ENCODE measurements around the gene HSD17B14. TPM values are rescaled to one million over a fixed set of nuclear protein-coding genes. Genes with fewer than 3 reads are reported as not detected.

Gene HSD17B14
- total and polyA plus RNA-seq, 2 of the 13 experiments (the other 11 are each of a cell fraction or from before 2014, with no cell fraction given) = 0.58 to 1.2 TPM

DNA sequence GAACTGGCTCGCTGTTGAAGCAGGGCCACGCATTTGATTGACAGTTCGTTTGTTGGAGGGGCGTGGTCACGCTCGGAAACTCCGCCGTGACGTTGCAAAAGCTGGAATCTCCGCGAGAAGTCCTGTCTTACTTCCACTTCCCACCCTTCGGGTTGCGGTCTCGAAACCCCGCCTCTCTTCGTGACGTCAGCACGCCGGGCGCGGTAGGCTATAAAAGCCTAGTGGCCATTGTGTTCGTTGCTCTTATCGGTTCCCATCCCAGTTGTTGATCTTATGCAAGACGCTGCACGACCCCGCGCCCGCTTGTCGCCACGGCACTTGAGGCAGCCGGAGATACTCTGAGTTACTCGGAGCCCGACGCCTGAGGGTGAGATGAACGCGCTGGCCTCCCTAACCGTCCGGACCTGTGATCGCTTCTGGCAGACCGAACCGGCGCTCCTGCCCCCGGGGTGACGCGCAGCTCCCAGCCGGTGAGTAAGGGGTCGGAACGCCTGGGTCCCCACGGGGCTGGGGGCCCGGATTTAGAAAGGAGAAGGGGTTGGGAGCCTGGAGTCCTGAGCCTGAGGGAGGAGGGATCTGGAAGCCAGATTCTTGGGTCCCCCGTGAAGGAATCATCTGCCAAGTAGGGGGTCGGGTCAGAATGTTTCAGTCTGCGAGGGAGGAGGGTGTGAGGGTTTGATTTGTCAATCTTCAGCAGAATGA lies 36.0 kb upstream of the HSD17B14 start, which contains the start of gene PPP1R15A (continued):
- TF ChIP-seq, protein P1, sequence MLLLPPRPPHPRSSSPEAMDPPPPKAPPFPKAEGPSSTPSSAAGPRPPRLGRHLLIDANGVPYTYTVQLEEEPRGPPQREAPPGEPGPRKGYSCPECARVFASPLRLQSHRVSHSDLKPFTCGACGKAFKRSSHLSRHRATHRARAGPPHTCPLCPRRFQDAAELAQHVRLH (CRISPR knock-in tag; IDR thresholded peaks at IDR 0.05; ENCODE audit: borderline replicate concordance, low read depth) = peak; percentile 20; the same call in 1 of the 2 replicates
- TF ChIP-seq POLR2G (IDR thresholded peaks at IDR 0.05; ENCODE audit: low read depth, low read length) (peak; percentile 99), ATM (IDR thresholded peaks at IDR 0.05; ENCODE audit: borderline replicate concordance) (no peak), ZNF12 (CRISPR knock-in tag; IDR thresholded peaks at IDR 0.05) (0 out of 2 replicates have a peak, but pooled peaks have one; percentile 12), ZNF782 (CRISPR knock-in tag; IDR thresholded peaks at IDR 0.05; ENCODE audit: borderline replicate concordance) (peak; percentile 26; the same call in 1 of the 2 replicates), ZNF660 (CRISPR knock-in tag; IDR thresholded peaks at IDR 0.05; ENCODE audit: borderline replicate concordance, low read depth) (no peak), RCOR2 (CRISPR knock-in tag; IDR thresholded peaks at IDR 0.05) (no peak), HNRNPL (IDR thresholded peaks at IDR 0.05; ENCODE audit: low read depth, low read length) (no peak), ZNF296 (CRISPR knock-in tag; conservative IDR thresholded peaks at IDR 0.05) (no peak), TBX3 (IDR thresholded peaks at IDR 0.05; ENCODE audit: borderline replicate concordance) (no peak), SETDB1 (CRISPR knock-in tag; IDR thresholded peaks at IDR 0.05; ENCODE audit: borderline replicate concordance) (no peak)
- TF ChIP-seq, protein P2, sequence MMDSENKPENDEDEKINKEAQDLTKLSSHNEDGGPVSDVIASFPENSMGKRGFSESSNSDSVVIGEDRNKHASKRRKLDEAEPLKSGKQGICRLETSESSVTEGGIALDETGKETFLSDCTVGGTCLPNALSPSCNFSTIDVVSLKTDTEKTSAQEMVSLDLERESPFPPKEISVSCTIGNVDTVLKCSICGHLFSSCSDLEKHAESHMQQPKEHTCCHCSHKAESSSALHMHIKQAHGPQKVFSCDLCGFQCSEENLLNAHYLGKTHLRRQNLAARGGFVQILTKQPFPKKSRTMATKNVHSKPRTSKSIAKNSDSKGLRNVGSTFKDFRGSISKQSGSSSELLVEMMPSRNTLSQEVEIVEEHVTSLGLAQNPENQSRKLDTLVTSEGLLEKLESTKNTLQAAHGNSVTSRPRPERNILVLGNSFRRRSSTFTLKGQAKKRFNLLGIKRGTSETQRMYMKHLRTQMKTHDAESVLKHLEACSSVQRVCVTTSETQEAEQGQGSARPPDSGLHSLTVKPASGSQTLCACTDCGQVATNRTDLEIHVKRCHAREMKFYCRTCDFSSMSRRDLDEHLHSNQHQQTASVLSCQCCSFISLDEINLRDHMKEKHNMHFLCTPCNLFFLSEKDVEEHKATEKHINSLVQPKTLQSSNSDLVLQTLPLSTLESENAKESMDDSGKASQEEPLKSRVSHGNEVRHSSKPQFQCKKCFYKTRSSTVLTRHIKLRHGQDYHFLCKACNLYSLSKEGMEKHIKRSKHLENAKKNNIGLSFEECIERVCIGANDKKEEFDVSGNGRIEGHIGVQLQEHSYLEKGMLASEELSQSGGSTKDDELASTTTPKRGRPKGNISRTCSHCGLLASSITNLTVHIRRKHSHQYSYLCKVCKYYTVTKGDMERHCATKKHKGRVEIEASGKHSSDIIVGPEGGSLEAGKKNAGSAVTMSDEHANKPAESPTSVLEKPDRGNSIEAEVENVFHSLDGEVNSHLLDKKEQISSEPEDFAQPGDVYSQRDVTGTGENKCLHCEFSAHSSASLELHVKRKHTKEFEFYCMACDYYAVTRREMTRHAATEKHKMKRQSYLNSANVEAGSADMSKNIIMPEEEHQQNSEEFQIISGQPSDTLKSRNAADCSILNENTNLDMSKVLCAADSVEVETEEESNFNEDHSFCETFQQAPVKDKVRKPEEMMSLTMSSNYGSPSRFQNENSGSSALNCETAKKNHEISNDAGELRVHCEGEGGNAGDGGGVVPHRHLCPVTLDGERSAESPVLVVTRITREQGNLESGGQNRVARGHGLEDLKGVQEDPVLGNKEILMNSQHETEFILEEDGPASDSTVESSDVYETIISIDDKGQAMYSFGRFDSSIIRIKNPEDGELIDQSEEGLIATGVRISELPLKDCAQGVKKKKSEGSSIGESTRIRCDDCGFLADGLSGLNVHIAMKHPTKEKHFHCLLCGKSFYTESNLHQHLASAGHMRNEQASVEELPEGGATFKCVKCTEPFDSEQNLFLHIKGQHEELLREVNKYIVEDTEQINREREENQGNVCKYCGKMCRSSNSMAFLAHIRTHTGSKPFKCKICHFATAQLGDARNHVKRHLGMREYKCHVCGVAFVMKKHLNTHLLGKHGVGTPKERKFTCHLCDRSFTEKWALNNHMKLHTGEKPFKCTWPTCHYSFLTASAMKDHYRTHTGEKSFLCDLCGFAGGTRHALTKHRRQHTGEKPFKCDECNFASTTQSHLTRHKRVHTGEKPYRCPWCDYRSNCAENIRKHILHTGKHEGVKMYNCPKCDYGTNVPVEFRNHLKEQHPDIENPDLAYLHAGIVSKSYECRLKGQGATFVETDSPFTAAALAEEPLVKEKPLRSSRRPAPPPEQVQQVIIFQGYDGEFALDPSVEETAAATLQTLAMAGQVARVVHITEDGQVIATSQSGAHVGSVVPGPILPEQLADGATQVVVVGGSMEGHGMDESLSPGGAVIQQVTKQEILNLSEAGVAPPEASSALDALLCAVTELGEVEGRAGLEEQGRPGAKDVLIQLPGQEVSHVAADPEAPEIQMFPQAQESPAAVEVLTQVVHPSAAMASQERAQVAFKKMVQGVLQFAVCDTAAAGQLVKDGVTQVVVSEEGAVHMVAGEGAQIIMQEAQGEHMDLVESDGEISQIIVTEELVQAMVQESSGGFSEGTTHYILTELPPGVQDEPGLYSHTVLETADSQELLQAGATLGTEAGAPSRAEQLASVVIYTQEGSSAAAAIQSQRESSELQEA (CRISPR knock-in tag; IDR thresholded peaks at IDR 0.05; ENCODE audit: not compliant biosample characterization) = peak; percentile 79
- TF ChIP-seq, protein P3, sequence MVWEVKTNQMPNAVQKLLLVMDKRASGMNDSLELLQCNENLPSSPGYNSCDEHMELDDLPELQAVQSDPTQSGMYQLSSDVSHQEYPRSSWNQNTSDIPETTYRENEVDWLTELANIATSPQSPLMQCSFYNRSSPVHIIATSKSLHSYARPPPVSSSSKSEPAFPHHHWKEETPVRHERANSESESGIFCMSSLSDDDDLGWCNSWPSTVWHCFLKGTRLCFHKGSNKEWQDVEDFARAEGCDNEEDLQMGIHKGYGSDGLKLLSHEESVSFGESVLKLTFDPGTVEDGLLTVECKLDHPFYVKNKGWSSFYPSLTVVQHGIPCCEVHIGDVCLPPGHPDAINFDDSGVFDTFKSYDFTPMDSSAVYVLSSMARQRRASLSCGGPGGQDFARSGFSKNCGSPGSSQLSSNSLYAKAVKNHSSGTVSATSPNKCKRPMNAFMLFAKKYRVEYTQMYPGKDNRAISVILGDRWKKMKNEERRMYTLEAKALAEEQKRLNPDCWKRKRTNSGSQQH (CRISPR knock-in tag; IDR thresholded peaks at IDR 0.05; ENCODE audit: low read depth) = no peak
- TF ChIP-seq, protein P4, sequence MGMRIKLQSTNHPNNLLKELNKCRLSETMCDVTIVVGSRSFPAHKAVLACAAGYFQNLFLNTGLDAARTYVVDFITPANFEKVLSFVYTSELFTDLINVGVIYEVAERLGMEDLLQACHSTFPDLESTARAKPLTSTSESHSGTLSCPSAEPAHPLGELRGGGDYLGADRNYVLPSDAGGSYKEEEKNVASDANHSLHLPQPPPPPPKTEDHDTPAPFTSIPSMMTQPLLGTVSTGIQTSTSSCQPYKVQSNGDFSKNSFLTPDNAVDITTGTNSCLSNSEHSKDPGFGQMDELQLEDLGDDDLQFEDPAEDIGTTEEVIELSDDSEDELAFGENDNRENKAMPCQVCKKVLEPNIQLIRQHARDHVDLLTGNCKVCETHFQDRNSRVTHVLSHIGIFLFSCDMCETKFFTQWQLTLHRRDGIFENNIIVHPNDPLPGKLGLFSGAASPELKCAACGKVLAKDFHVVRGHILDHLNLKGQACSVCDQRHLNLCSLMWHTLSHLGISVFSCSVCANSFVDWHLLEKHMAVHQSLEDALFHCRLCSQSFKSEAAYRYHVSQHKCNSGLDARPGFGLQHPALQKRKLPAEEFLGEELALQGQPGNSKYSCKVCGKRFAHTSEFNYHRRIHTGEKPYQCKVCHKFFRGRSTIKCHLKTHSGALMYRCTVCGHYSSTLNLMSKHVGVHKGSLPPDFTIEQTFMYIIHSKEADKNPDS (CRISPR knock-in tag; IDR thresholded peaks at IDR 0.05) = no peak
- TF ChIP-seq, protein P5, sequence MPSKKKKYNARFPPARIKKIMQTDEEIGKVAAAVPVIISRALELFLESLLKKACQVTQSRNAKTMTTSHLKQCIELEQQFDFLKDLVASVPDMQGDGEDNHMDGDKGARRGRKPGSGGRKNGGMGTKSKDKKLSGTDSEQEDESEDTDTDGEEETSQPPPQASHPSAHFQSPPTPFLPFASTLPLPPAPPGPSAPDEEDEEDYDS (CRISPR knock-in tag; IDR thresholded peaks at IDR 0.05) = peak; percentile 99
- TF ChIP-seq, protein P6, sequence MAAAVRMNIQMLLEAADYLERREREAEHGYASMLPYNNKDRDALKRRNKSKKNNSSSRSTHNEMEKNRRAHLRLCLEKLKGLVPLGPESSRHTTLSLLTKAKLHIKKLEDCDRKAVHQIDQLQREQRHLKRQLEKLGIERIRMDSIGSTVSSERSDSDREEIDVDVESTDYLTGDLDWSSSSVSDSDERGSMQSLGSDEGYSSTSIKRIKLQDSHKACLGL (CRISPR knock-in tag; IDR thresholded peaks at IDR 0.05) = peak; percentile 32; the same call in 1 of the 2 replicates

All from HepG2 (cell line).